ENCODE data around the gene RPL27A.

The RPL27A gene

GRCh38 chr11:8701891-8702597 is 19.5 kb downstream of the RPL27A start:
- TF ChIP-seq CTCF (IDR thresholded peaks at IDR 0.05) (no peak), ZFX (IDR thresholded peaks at IDR 0.05; ENCODE audit: borderline replicate concordance) (no peak)
- no peak overlapping the region for H3K27ac ChIP-seq

GRCh38 chr11:8702598-8702915 is 20.0 kb downstream of the RPL27A start:
- no peak for TF ChIP-seq CTCF (IDR thresholded peaks at IDR 0.05)
- TF ChIP-seq ZFX (IDR thresholded peaks at IDR 0.05; ENCODE audit: borderline replicate concordance) = no peak

GRCh38 chr11:8704136-8704535 is 21.5 kb downstream of the RPL27A start:
- TF ChIP-seq ZFX (IDR thresholded peaks at IDR 0.05; ENCODE audit: borderline replicate concordance) (no peak), CTCF (IDR thresholded peaks at IDR 0.05) (no peak)
- no peak overlapping the region for H3K27ac ChIP-seq

More at GRCh38 chr11:8702598-8702915, 20.0 kb downstream of the RPL27A start:
- H3K27ac ChIP-seq = no peak overlapping the region

GRCh38 chr11:8705146-8705545 is 22.6 kb downstream of the RPL27A start:
- TF ChIP-seq ZFX (IDR thresholded peaks at IDR 0.05; ENCODE audit: borderline replicate concordance) (no peak), CTCF (IDR thresholded peaks at IDR 0.05) (no peak)

GRCh38 chr11:8706673-8707432 is 24.3 kb downstream of the RPL27A start:
- H3K27ac ChIP-seq = no peak overlapping the region
- no peak for TF ChIP-seq CTCF (IDR thresholded peaks at IDR 0.05)
- no peak for TF ChIP-seq ZFX (IDR thresholded peaks at IDR 0.05; ENCODE audit: borderline replicate concordance)

More at GRCh38 chr11:8705146-8705545, 22.6 kb downstream of the RPL27A start:
- H3K27ac ChIP-seq = no peak overlapping the region

- H3K27ac ChIP-seq = no peak overlapping the region
- TF ChIP-seq ZFX (IDR thresholded peaks at IDR 0.05; ENCODE audit: borderline replicate concordance) (no peak), CTCF (IDR thresholded peaks at IDR 0.05) (no peak)
Measured at GRCh38 chr11:8707541-8708191, 25.1 kb downstream of the RPL27A start.

All from 22Rv1 (cell line).